Gastrocnemius medialis (tissue), 4 donors: ENCODE results near the gene TIGD7. TPM values are rescaled to one million over a fixed set of nuclear protein-coding genes. Genes with fewer than 3 reads are reported as not detected.

Experiments
- ATAC-seq, 2 donors: fragments of 150-250 bp; one replicate each; pipeline ENCODE4 v1.9.1; 2016
- DNase-seq, 2 donors: peaks; one replicate each; pipeline ENCODE4 v3.0.0-alpha.2; 2019
- H3K27ac ChIP-seq, 4 donors: fragments of 200-600 bp; sonication (generic); 1 replicate in 1 of 4; 2 replicates in 3 of 4; pipeline ENCODE4 v1.5.1; 2016 to 2018; ENCODE audit warnings: mild to moderate bottlenecking in 2 of 4, moderate library complexity in 1 of 4
- H3K27me3 ChIP-seq, 3 donors: fragments of 200-600 bp; sonication (generic) in 2 of 3; 1 replicate in 1 of 3; 2 replicates in 2 of 3; pipeline versions ENCODE4 v1.5.1 to v1.6.0; 2016 to 2019; ENCODE audit warnings: mild to moderate bottlenecking in 1 of 3, moderate library complexity in 1 of 3
- H3K36me3 ChIP-seq, 2 donors: fragments of 200-600 bp; sonication (generic) in 1 of 2; one replicate each; pipeline ENCODE4 v1.5.1; 2017 to 2018
- H3K4me1 ChIP-seq, 2 donors: fragments of 200-600 bp; sonication (generic) in 1 of 2; one replicate each; pipeline ENCODE4 v1.5.1; 2016 to 2017; ENCODE audit warnings: mild to moderate bottlenecking in 2 of 2
- H3K4me3 ChIP-seq, 4 donors: fragments of 200-600 bp; sonication (generic) in 3 of 4; 1 replicate in 1 of 4; 2 replicates in 3 of 4; pipeline ENCODE4 v1.5.1; 2016 to 2019; ENCODE audit warnings: mild to moderate bottlenecking in 2 of 4
- H3K9me3 ChIP-seq, 3 donors: fragments of 200-600 bp; sonication (generic) in 2 of 3; 1 replicate in 1 of 3; 2 replicates in 2 of 3; pipeline ENCODE4 v1.5.1; 2016 to 2019
- POLR2A ChIP-seq, 2 donors: fragments of 450-650 bp; IDR thresholded peaks; one replicate each; pipeline ENCODE4 v1.6.1; 2017; ENCODE audit warnings: antibody characterized with exemption in 2 of 2, mild to moderate bottlenecking in 2 of 2, moderate library complexity in 2 of 2
- in situ Hi-C, 4 donors: fragments of 200-750 bp; cut with MboI; loops; one replicate each; pipeline versions ENCODE4 v1.15.0 to v1.8.0; 2017; ENCODE audit warnings: low sequenced_read_pairs in 4 of 4
- intact Hi-C: fragments of 100-400 bp; cut with DNase I; formaldehyde crosslinking; loops from one replicate; pipeline ENCODE4 v1.15.1; 2023; ENCODE audit warnings: low total_unique reads
- total RNA-seq, 4 donors: library from RNA; depleted of rRNA; stranded (reverse); fragments of >200 nt; gene quantifications; one replicate each; pipeline versions ENCODE4 v1.1.0 to v1.2.3, GENCODE V29; 2016
- TF ChIP-seq, protein P1 (sequence below), 5 experiments: fragments of 450-650 bp in 3 of 5; fragments of 200-600 bp in 2 of 5; sonication (generic) in 2 of 5; IDR thresholded peaks in 4 of 5; conservative IDR thresholded peaks in 1 of 5; 1 replicate in 4 of 5; 2 replicates in 1 of 5; pipeline ENCODE4 v1.5.1; 2016 to 2019; ENCODE audit warnings: antibody characterized with exemption in 5 of 5, mild to moderate bottlenecking in 3 of 5, moderate library complexity in 3 of 5

The TIGD7 gene
- total RNA-seq, 4 donors from 2014 or later = 2.5 to 8.1 (median 4.4) TPM

DNA sequence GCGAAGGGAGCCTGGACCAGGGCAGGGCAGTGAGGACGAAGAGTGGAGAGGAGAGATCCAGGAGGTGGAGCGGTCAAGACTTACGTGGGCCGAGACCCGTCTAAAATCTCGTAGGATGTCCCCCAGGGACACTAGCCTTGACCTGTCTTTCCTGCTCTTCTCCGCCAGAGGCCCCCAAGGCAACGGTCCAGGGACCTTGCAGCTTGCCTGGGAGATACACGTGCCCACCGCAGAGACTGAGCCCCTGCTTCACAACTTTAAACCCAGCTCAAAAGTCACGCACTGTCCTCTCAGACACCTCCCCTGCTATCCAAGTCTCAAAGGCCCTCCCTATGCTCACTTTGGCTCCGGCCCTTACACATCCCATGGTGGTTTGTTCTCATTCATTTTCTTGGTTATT, 9.4 kb downstream of the TIGD7 start:
- H3K36me3 ChIP-seq = peaks cover 3 to 67% of the 10 kb centered on the region in 2 donors
- TF ChIP-seq POLR2A (IDR thresholded peaks at IDR 0.05) = no peak
- TF ChIP-seq, protein P1, sequence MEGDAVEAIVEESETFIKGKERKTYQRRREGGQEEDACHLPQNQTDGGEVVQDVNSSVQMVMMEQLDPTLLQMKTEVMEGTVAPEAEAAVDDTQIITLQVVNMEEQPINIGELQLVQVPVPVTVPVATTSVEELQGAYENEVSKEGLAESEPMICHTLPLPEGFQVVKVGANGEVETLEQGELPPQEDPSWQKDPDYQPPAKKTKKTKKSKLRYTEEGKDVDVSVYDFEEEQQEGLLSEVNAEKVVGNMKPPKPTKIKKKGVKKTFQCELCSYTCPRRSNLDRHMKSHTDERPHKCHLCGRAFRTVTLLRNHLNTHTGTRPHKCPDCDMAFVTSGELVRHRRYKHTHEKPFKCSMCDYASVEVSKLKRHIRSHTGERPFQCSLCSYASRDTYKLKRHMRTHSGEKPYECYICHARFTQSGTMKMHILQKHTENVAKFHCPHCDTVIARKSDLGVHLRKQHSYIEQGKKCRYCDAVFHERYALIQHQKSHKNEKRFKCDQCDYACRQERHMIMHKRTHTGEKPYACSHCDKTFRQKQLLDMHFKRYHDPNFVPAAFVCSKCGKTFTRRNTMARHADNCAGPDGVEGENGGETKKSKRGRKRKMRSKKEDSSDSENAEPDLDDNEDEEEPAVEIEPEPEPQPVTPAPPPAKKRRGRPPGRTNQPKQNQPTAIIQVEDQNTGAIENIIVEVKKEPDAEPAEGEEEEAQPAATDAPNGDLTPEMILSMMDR (IDR thresholded peaks at IDR 0.05 in 4 of 5, conservative IDR thresholded peaks at IDR 0.05 in 1 of 5) = no peak
- H3K4me3 ChIP-seq = no peak overlapping the region
- DNase-seq = no peak
- in situ Hi-C loops (loop anchor here in 1 of 4 donors (25.0 kb wide), 1 partner anchor 117 kb away; the partner anchor contains the start of genes ZNF174 and ZSCAN32), intact Hi-C loops (no loop called here)
- H3K9me3 ChIP-seq = peaks cover 6 to 37% (median 6%) of the 10 kb centered on the region in 3 donors
- no peak for ATAC-seq
- H3K27me3 ChIP-seq = no peaks in the 10 kb centered on the region
- H3K27ac ChIP-seq = no peak overlapping the region
- no peaks in the 10 kb centered on the region for H3K4me1 ChIP-seq

DNA sequence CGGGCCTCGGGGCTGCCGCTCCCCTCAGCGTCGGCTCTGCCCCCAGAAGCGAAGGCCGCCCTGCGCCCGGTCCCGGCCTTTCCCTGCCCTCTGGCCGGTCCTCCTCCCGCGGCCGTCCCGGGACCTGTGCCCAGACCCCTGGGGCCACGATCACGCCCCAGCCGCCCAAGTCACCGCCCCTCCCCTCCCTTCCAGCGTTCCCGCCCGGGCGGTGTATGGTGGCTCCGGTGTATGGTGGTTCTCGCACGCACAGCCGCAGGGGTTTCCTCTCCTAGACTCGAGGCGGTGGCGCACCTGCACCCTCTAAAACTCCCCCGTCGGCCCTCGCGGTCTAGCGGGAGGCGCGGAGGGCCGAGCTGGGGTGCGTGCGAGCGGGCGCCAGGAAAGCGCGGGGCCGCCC, 10.0 kb downstream of the TIGD7 start:
- DNase-seq (no peak), ATAC-seq (no peak)
- H3K4me3 ChIP-seq = no peak overlapping the region
- intact Hi-C loops (no loop called here), in situ Hi-C loops (loop anchor here in 1 of 4 donors (25.0 kb wide), 1 partner anchor 117 kb away; the partner anchor contains the start of genes ZNF174 and ZSCAN32)
- peaks cover 4 to 42% (median 12%) of the 10 kb centered on the region in 3 donors for H3K9me3 ChIP-seq
- no peaks in the 10 kb centered on the region for H3K27me3 ChIP-seq
- H3K27ac ChIP-seq = no peak overlapping the region
- TF ChIP-seq, protein P1 (IDR thresholded peaks at IDR 0.05 in 4 of 5, conservative IDR thresholded peaks at IDR 0.05 in 1 of 5) = no peak
- TF ChIP-seq POLR2A (IDR thresholded peaks at IDR 0.05) = no peak
- no peaks in the 10 kb centered on the region for H3K4me1 ChIP-seq
- peaks cover 9 to 67% of the 10 kb centered on the region in 2 donors for H3K36me3 ChIP-seq

DNA sequence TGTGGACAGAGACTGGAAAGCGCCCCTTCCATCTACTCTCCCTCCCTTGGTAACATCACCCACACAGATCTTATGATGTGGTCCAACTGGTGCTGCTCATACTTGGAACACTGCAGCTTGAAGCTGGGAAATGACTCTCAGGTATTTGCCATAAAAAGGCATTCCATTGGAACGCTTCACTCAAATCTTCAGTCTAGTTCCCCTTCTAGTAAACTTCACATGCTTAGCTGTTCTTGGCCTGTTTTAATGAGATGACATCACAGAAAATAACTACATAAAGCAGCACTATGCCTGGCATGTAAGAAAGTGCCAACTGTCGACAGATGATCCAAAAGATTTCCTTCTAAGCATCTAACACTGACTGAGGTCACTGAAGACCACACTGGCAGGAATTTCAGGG, 12.6 kb downstream of the TIGD7 start:
- in situ Hi-C loops = loop anchor here in 1 of 4 donors (25.0 kb wide), 1 partner anchor 120 kb away; the partner anchor contains the start of genes ZNF174 and ZSCAN32
- peaks cover 4 to 54% (median 22%) of the 10 kb centered on the region in 3 donors for H3K9me3 ChIP-seq
- DNase-seq = no peak
- no peaks in the 10 kb centered on the region for H3K4me1 ChIP-seq
- ATAC-seq = no peak
- no peak overlapping the region for H3K4me3 ChIP-seq
- intact Hi-C loops = no loop called here
- TF ChIP-seq, protein P1 (IDR thresholded peaks at IDR 0.05 in 4 of 5, conservative IDR thresholded peaks at IDR 0.05 in 1 of 5) = no peak
- TF ChIP-seq POLR2A (IDR thresholded peaks at IDR 0.05) = no peak
- H3K27ac ChIP-seq = no peak overlapping the region
- H3K27me3 ChIP-seq = no peaks in the 10 kb centered on the region
- H3K36me3 ChIP-seq = peaks cover 18 to 80% of the 10 kb centered on the region in 2 donors

DNA sequence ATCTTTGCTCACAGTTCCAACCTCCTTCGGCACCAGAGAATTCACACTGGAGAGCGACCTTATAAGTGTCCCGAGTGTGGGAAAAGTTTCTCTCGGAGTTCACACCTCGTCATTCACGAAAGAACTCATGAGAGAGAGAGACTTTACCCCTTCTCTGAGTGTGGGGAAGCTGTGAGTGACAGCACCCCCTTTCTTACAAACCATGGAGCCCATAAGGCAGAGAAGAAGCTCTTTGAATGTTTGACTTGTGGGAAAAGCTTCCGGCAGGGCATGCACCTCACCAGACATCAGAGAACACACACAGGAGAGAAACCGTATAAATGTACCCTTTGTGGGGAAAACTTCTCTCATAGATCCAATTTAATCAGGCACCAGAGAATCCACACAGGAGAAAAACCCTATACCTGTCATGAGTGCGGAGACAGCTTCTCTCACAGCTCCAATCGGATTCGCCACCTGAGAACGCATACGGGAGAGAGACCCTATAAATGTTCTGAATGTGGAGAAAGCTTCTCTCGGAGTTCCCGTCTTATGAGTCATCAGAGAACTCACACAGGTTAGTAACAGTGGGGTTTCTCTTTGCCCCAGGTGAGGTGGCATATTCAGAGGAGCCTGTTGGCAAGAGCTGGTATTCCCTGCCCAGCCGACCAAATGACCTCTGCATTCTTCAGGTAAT, 15.1 kb downstream of the TIGD7 start:
- peaks cover 7 to 49% (median 22%) of the 10 kb centered on the region in 3 donors for H3K9me3 ChIP-seq
- in situ Hi-C loops = loop anchor here in 1 of 4 donors (25.0 kb wide), 1 partner anchor 122 kb away; the partner anchor contains the start of genes ZNF174 and ZSCAN32

More for the DNA sequence above, 15.1 kb downstream of the TIGD7 start:
- DNase-seq (no peak), ATAC-seq (no peak)
- Histone ChIP-seq H3K27ac (no peak overlapping the region), H3K36me3 (peaks cover 21 to 86% of the 10 kb centered on the region in 2 donors), H3K27me3 (no peaks in the 10 kb centered on the region), H3K4me3 (peak overlapping the region in 1 of 4 donors; percentile 36), H3K4me1 (peaks cover 1 to 2% of the 10 kb centered on the region in 2 donors)
- TF ChIP-seq POLR2A (IDR thresholded peaks at IDR 0.05) = no peak
- TF ChIP-seq, protein P1 (IDR thresholded peaks at IDR 0.05 in 4 of 5, conservative IDR thresholded peaks at IDR 0.05 in 1 of 5) = no peak
- intact Hi-C loops = no loop called here
